A673 (cell line): ENCODE results near the gene MYL1.

Experiments used
- EZH2 ChIP-seq: fragments of 200-600 bp; sonication (generic); IDR thresholded peaks from 2 replicates; pipeline ENCODE4 v1.6.1; 2017; ENCODE audit warnings: borderline replicate concordance, low read depth, mild to moderate bottlenecking, mixed read lengths, antibody characterized with exemption, low read length; ENCODE audit not compliant: poor library complexity, severe bottlenecking
- TF ChIP-seq, protein P1 (sequence below): fragments of 300-800, 200-600 bp; sonication (generic); conservative IDR thresholded peaks from 2 replicates; pipeline ENCODE4 v1.5.1; 2017; ENCODE audit warnings: low read depth, mild to moderate bottlenecking, antibody characterized with exemption, low read length, moderate library complexity, mixed read lengths

DNA sequence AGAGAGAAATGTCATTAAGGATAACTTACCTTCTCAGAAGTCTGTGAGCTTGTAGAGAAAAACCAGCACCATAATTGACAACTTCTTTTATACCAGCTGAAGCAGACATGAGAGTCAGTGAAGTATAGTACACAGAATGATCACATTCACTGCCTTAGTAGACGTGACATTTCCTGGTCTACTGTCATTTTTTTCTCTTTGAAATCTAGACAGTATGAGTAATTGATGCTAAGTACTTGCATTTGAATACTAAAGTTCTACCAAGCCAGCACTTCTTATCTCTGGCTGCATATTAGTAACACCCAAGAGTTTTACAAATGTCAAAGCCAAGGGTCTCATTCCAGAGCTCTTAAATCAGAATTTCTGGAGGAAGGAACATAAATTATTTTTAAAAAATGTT is 64.4 kb downstream of the MYL1 start:
- TF ChIP-seq EZH2 = no peak
- TF ChIP-seq, protein P1, sequence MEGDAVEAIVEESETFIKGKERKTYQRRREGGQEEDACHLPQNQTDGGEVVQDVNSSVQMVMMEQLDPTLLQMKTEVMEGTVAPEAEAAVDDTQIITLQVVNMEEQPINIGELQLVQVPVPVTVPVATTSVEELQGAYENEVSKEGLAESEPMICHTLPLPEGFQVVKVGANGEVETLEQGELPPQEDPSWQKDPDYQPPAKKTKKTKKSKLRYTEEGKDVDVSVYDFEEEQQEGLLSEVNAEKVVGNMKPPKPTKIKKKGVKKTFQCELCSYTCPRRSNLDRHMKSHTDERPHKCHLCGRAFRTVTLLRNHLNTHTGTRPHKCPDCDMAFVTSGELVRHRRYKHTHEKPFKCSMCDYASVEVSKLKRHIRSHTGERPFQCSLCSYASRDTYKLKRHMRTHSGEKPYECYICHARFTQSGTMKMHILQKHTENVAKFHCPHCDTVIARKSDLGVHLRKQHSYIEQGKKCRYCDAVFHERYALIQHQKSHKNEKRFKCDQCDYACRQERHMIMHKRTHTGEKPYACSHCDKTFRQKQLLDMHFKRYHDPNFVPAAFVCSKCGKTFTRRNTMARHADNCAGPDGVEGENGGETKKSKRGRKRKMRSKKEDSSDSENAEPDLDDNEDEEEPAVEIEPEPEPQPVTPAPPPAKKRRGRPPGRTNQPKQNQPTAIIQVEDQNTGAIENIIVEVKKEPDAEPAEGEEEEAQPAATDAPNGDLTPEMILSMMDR = no peak
